ENCODE measurements around the gene OTOS.

DNA sequence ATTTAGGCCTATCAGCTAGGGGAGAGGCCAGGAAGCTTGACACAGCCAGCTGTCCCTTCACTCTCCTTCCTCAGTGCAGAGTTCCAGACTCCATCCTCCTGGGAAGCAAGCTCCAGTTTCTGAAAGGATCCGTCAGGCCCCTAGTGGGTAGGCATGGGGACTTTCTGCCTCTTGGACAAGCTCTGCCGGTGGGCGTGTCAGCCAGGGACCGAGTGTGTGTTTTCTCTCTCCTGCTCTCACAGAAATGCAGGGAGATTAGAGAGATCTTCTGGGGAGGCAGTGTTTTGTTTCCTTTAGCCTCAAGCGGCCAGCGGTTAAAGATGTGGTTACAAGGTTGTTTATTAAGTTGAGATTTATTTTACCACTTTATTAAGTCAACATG lies 29.9 kb upstream of the OTOS start:
- no peak for TF ChIP-seq POLR2A (IDR thresholded peaks at IDR 0.05)
- TF ChIP-seq, protein P1, sequence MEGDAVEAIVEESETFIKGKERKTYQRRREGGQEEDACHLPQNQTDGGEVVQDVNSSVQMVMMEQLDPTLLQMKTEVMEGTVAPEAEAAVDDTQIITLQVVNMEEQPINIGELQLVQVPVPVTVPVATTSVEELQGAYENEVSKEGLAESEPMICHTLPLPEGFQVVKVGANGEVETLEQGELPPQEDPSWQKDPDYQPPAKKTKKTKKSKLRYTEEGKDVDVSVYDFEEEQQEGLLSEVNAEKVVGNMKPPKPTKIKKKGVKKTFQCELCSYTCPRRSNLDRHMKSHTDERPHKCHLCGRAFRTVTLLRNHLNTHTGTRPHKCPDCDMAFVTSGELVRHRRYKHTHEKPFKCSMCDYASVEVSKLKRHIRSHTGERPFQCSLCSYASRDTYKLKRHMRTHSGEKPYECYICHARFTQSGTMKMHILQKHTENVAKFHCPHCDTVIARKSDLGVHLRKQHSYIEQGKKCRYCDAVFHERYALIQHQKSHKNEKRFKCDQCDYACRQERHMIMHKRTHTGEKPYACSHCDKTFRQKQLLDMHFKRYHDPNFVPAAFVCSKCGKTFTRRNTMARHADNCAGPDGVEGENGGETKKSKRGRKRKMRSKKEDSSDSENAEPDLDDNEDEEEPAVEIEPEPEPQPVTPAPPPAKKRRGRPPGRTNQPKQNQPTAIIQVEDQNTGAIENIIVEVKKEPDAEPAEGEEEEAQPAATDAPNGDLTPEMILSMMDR (IDR thresholded peaks at IDR 0.05), result no peak
